ENCODE data around the gene SEMA6D.

SEMA6D gene

DNA sequence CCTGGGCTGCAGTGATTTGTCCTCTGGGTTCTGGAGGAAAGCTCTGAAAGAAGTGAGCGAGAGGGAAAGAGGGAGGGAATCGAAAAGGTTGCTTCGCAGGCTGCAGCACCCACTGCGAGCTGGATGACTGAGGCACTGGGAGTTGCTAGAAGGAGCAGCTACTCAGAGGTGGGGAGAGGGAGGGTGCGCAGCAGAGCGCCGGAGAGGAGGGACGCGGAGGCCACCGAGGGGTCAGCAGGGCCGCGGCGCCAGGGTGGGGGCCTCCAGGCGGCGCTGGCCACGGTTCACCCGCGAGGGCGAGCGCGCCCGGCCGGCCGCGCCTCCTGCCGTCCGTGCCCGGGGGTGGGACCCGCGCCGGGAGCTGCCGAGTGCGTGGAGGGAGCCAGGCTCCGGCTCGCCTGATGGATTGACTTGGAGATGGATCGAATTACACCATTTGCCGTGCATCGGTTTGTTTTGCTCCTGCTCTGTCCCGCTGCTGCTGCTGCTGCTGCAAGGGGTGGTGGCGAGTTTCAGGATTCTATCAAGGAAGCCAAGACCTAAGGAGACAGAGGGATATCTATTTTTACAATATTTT, at the start of gene SEMA6D:
Gene SEMA6D, plus strand, starts transcription at position 470 of the 577 bp plus-strand sequence. CDS start 42,294 bp downstream, outside the sequence.
- FAIRE-seq: no peak
- TF ChIP-seq POLR2A (IDR thresholded peaks at IDR 0.05; ENCODE audit: low read depth, low read length): no peak
- DNase-seq (ENCODE audit: insufficient read length, low spot score): peak; percentile 32

DNA sequence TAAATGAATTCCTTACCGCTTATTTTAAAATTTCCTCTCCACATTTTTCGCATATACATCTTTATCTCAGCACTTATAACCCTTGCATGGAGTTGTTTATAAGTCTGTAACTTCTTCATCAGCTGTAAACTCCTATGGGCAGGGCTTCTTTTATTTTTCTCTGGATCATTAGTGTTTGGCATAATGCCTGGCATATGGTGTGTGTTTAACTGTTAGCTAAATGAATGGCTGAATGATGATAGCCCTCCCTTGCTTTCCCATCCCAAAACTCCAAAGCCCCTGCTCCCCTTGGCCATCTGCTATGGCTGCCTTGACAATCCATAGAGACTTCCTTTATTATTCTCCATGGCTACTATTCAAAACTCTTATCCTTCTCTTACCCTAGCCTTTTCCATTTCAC, 48.1 kb upstream of the SEMA6D start:
- DNase-seq (ENCODE audit: insufficient read length, low spot score) (no peak), FAIRE-seq (no peak)

DNA sequence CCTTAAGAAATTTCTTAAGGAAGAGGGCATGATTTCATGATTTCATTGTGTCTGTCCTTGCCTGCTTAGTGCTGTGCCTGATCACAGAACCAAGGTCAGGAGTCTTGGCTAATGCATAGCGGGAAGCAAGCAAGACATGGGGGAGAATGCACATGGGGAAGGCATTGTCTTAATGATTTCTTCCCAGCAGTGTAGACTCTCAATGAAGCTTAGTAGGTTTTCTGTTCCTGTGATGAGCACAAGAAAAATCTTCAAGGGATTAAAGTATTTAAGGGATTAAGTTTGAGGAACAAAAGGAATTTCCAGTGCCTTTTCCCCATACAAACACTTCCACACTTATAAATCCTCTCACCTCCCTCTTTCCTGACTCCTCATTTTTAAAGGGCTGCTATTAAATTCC, 46.9 kb upstream of the SEMA6D start:
- FAIRE-seq: no peak
- no peak for TF ChIP-seq POLR2A (IDR thresholded peaks at IDR 0.05; ENCODE audit: low read depth, low read length)
- no peak for DNase-seq (ENCODE audit: insufficient read length, low spot score)

More for the DNA sequence above, 48.1 kb upstream of the SEMA6D start:
- no peak for TF ChIP-seq POLR2A (IDR thresholded peaks at IDR 0.05; ENCODE audit: low read depth, low read length)

- DNase-seq (ENCODE audit: insufficient read length, low spot score) (no peak), FAIRE-seq (no peak)
- TF ChIP-seq POLR2A (IDR thresholded peaks at IDR 0.05; ENCODE audit: low read depth, low read length): no peak
Measured at GRCh38 chr15:47673232-47673761, 44.0 kb upstream of the SEMA6D start.

GRCh38 chr15:47674586-47675232, 42.6 kb upstream of the SEMA6D start:
- FAIRE-seq (no peak), DNase-seq (ENCODE audit: insufficient read length, low spot score) (no peak)
- TF ChIP-seq POLR2A (IDR thresholded peaks at IDR 0.05; ENCODE audit: low read depth, low read length): no peak

DNA sequence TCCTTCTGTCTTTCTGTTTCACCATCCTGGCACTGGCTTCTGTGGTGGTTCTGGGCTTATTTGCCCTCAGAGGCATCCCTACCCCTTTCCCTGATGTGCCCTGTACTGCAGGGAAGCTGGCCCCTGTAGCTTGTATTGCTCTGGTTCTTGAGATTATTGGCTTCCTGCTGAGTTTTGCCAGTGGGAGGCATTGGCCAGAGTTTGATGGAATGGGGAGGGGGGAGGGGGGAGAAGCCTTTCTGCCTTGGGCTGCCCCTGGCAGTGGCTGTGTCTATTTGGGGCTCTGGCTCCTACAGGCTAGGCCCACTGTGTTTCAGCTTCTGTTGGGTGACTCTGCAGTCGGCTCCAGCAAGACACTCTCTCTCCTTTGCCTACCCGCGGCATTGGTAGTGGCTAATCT, 41.6 kb upstream of the SEMA6D start:
- DNase-seq (ENCODE audit: insufficient read length, low spot score) (no peak), FAIRE-seq (no peak)
- no peak for TF ChIP-seq POLR2A (IDR thresholded peaks at IDR 0.05; ENCODE audit: low read depth, low read length)

GRCh38 chr15:47678040-47678439, 39.3 kb upstream of the SEMA6D start:
- FAIRE-seq (no peak), DNase-seq (ENCODE audit: insufficient read length, low spot score) (no peak)
- TF ChIP-seq POLR2A (IDR thresholded peaks at IDR 0.05; ENCODE audit: low read depth, low read length): no peak

- DNase-seq (ENCODE audit: insufficient read length, low spot score): no peak
- TF ChIP-seq POLR2A (IDR thresholded peaks at IDR 0.05; ENCODE audit: low read depth, low read length): no peak
- no peak for FAIRE-seq
Measured at GRCh38 chr15:47682661-47683060, 34.6 kb upstream of the SEMA6D start.

GRCh38 chr15:47685141-47685870, 32.0 kb upstream of the SEMA6D start:
- no peak for TF ChIP-seq POLR2A (IDR thresholded peaks at IDR 0.05; ENCODE audit: low read depth, low read length)
- FAIRE-seq (no peak), DNase-seq (ENCODE audit: insufficient read length, low spot score) (no peak)

GRCh38 chr15:47688573-47689086, 28.7 kb upstream of the SEMA6D start:
- no peak for FAIRE-seq
- no peak for TF ChIP-seq POLR2A (IDR thresholded peaks at IDR 0.05; ENCODE audit: low read depth, low read length)
- DNase-seq (ENCODE audit: insufficient read length, low spot score): no peak

GRCh38 chr15:47689660-47690059, 27.6 kb upstream of the SEMA6D start:
- FAIRE-seq (no peak), DNase-seq (ENCODE audit: insufficient read length, low spot score) (no peak)
- no peak for TF ChIP-seq POLR2A (IDR thresholded peaks at IDR 0.05; ENCODE audit: low read depth, low read length)

DNA sequence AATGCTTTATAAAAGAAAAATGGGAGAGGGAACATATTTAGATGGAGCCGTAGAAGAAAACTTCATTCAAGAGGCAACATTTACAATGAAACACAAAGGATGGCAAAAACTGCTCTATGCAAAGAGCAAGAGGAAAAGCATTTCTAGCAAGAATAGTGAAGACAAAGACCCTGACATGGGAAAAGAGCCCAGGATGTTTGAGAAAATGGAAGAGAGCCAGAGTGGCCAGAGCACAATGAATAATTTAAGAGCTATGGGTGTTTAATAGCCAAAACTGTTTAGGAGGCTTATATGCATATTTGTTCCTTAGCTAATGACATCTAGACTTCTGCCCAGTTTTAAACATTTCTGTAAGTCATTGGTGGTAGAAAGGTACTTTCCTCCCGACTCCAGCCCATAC, 25.4 kb upstream of the SEMA6D start:
- FAIRE-seq: no peak
- no peak for TF ChIP-seq POLR2A (IDR thresholded peaks at IDR 0.05; ENCODE audit: low read depth, low read length)
- no peak for DNase-seq (ENCODE audit: insufficient read length, low spot score)

GRCh38 chr15:47696351-47696750, 21.0 kb upstream of the SEMA6D start:
- FAIRE-seq (no peak), DNase-seq (ENCODE audit: insufficient read length, low spot score) (no peak)
- TF ChIP-seq POLR2A (IDR thresholded peaks at IDR 0.05; ENCODE audit: low read depth, low read length): no peak

DNA sequence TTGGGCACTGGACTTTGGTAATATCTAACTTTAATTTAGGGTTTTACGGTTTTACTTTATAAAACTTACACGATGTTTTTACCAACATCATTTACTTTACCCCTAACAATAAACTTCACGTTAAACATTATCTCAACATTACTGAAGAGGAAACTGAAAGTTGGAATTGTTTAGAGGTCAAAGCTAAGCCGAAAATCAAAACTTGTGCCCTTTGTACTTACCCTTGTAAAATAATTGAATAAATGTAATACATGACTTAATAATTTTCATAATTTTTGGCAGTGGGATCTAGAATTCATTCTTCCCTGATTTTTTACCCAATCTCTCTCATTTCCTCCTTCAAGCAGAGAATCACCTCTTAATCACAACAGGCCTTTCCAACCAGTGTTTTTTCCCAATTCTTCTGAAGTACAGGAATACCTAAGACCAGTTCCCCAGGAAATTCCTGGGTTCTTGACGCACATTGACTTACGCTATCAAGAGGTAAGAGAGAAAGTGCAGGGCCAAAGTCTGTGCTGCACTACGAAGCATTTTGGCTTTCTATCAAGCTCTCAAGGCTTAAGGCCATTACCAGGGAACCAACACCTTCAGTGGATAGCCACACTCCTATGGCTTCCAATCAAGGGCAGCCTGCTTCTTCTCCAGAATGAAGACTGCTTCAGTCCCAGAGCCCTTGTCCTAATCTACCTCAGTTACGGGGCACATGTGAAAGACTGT, 11.9 kb upstream of the SEMA6D start:
- DNase-seq (ENCODE audit: insufficient read length, low spot score) (no peak), FAIRE-seq (no peak)
- no peak for TF ChIP-seq POLR2A (IDR thresholded peaks at IDR 0.05; ENCODE audit: low read depth, low read length)

Data from H54 (cell line).